ENCODE data around the gene ZNF423. TPM values are rescaled to one million over a fixed set of nuclear protein-coding genes. Genes with fewer than 3 reads are reported as not detected.

ZNF423 gene
- total RNA-seq, 1 experiment from 2014 or later, result 0.49 TPM

DNA sequence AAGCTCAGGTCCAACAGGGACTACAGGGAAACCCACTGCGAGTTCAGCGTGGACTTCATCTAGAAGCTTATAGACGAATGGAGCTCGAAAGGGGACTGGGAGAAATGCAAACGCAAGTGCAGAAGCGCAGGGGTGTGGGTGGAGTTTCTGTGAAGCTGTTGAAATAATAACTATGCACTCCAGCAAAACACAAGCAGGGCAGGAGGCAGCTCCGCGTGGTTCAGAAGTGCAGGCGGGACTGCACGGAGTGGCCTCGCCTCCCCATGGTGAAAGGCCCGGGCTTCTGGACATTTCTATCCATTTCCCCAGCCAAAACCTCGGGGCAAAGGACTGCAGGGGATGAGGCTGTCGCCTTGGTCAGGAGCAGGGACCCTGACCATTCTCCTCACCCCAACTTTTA is 74.5 kb downstream of the ZNF423 start:
- intact Hi-C loops (cut with micrococcal nuclease; ENCODE audit: unreplicated experiment), result no loop called here
- CTCF ChIA-PET, result no interaction called here

GRCh38 chr16:49780433-49780832 is 75.5 kb downstream of the ZNF423 start:
- POLR2A ChIA-PET, result no interaction called here

More for the DNA sequence above, 74.5 kb downstream of the ZNF423 start:
- in situ Hi-C loops (cut with HindIII; ENCODE audit: low pct_unique_long_range_greater_than_20kb, low sequenced_read_pairs), result no loop called here
- Histone ChIP-seq H3K4me3 (ENCODE audit: low read depth in 2 of 2, low read length in 2 of 2) (no peak overlapping the region), H3K27me3 (ENCODE audit: control insufficient read depth, insufficient read depth, low read length) (no peaks in the 10 kb centered on the region), H3K9me3 (ENCODE audit: control insufficient read depth, insufficient read depth, low read depth, low read length) (no peaks in the 10 kb centered on the region), H3K4me1 (ENCODE audit: control insufficient read depth, insufficient read depth, low read length) (no peaks in the 10 kb centered on the region), H3K36me3 (ENCODE audit: control insufficient read depth, insufficient read depth, low read length) (no peaks in the 10 kb centered on the region), H3K27ac (ENCODE audit: low read length) (no peak overlapping the region)
- DNase-seq (ENCODE audit: low read depth, low spot score) (no peak), ATAC-seq (no peak)
- POLR2A ChIA-PET, result no interaction called here
- BruUV-seq (replicated peaks), result no TSS peak
- TF ChIP-seq SIN3A (IDR thresholded peaks at IDR 0.05; ENCODE audit: borderline replicate concordance, insufficient read depth, low read depth, low read length) (no peak), POLR2AphosphoS5 (IDR thresholded peaks at IDR 0.05; ENCODE audit: low read depth, low read length) (no peak), TCF7L2 (IDR thresholded peaks at IDR 0.05; ENCODE audit: low read depth, low read length) (no peak), REST (IDR thresholded peaks at IDR 0.05; ENCODE audit: insufficient read depth in 1 of 2, low read depth in 2 of 2, low read length in 1 of 2) (no peak)
- TF ChIP-seq, protein P1, sequence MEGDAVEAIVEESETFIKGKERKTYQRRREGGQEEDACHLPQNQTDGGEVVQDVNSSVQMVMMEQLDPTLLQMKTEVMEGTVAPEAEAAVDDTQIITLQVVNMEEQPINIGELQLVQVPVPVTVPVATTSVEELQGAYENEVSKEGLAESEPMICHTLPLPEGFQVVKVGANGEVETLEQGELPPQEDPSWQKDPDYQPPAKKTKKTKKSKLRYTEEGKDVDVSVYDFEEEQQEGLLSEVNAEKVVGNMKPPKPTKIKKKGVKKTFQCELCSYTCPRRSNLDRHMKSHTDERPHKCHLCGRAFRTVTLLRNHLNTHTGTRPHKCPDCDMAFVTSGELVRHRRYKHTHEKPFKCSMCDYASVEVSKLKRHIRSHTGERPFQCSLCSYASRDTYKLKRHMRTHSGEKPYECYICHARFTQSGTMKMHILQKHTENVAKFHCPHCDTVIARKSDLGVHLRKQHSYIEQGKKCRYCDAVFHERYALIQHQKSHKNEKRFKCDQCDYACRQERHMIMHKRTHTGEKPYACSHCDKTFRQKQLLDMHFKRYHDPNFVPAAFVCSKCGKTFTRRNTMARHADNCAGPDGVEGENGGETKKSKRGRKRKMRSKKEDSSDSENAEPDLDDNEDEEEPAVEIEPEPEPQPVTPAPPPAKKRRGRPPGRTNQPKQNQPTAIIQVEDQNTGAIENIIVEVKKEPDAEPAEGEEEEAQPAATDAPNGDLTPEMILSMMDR (IDR thresholded peaks at IDR 0.05), result no peak

More at GRCh38 chr16:49780433-49780832, 75.5 kb downstream of the ZNF423 start:
- no peaks in the 10 kb centered on the region for H3K36me3 ChIP-seq (ENCODE audit: control insufficient read depth, insufficient read depth, low read length)
- CTCF ChIA-PET, result interaction anchor here (0.7 kb wide), 1 partner anchor 359 kb away, joined by 4 read pairs; no protein-coding TSS in a partner anchor
- ATAC-seq (no peak), DNase-seq (ENCODE audit: low read depth, low spot score) (no peak)
- H3K4me3 ChIP-seq (ENCODE audit: low read depth in 2 of 2, low read length in 2 of 2), result no peak overlapping the region
- intact Hi-C loops (cut with micrococcal nuclease; ENCODE audit: unreplicated experiment) (no loop called here), in situ Hi-C loops (cut with HindIII; ENCODE audit: low pct_unique_long_range_greater_than_20kb, low sequenced_read_pairs) (no loop called here)
- H3K27me3 ChIP-seq (ENCODE audit: control insufficient read depth, insufficient read depth, low read length), result no peaks in the 10 kb centered on the region
- TF ChIP-seq TCF7L2 (IDR thresholded peaks at IDR 0.05; ENCODE audit: low read depth, low read length), result no peak
- TF ChIP-seq SIN3A (IDR thresholded peaks at IDR 0.05; ENCODE audit: borderline replicate concordance, insufficient read depth, low read depth, low read length), result no peak
- TF ChIP-seq, protein P1 (IDR thresholded peaks at IDR 0.05), result no peak
- no peaks in the 10 kb centered on the region for H3K4me1 ChIP-seq (ENCODE audit: control insufficient read depth, insufficient read depth, low read length)
- no peaks in the 10 kb centered on the region for H3K9me3 ChIP-seq (ENCODE audit: control insufficient read depth, insufficient read depth, low read depth, low read length)
- no TSS peak for BruUV-seq (replicated peaks)
- H3K27ac ChIP-seq (ENCODE audit: low read length), result no peak overlapping the region
